H1 (cell line): ENCODE data around the gene N4BP3. TPM values are rescaled to one million over a fixed set of nuclear protein-coding genes. Genes with fewer than 3 reads are reported as not detected.

Experiments used
- CTCF ChIA-PET: fragments of 300-600 bp; sonication (Branson Sonifier 250); formaldehyde crosslinking; loops from one replicate; lab custom pipeline; 2021; ENCODE audit not compliant: partially characterized antibody; lab: Charles Lee
- POLR2A ChIA-PET: fragments of 300-600 bp; sonication (Branson Sonifier 250); formaldehyde crosslinking; loops from one replicate; lab custom pipeline; 2021; ENCODE audit warnings: inconsistent platforms; ENCODE audit not compliant: partially characterized antibody; lab: Charles Lee
- DNase-seq, 2 experiments: peaks; one replicate each; pipeline versions ENCODE4 v3.0.0 to v3.0.0-alpha.2; 2010 to 2022; ENCODE audit warnings: low spot score in 2 of 2, low read depth in 1 of 2, mixed read lengths in 1 of 2
- FAIRE-seq: peaks from 2 replicates; lab custom pipeline; 2011; peaks lifted over from hg19 to GRCh38; lab: Jason Lieb, UNC
- H2AFZ ChIP-seq: 2 replicates; pipeline ENCODE4 v1.8.1; 2012; ENCODE audit warnings: low read length, inconsistent platforms
- H2AK5ac ChIP-seq: 2 replicates; pipeline ENCODE4 v1.6.1; 2013; ENCODE audit warnings: low read depth, low read length
- H2BK120ac ChIP-seq: replicated peaks from 2 replicates; pipeline ENCODE3; 2013; ENCODE audit warnings: low read depth, low read length, inconsistent platforms
- H2BK12ac ChIP-seq: 2 replicates; pipeline ENCODE4 v1.6.1; 2013; ENCODE audit warnings: low read depth, low read length
- H2BK15ac ChIP-seq: 2 replicates; pipeline ENCODE4 v1.6.1; 2013; ENCODE audit warnings: low read length
- H2BK20ac ChIP-seq: 2 replicates; pipeline ENCODE4 v1.6.1; 2013; ENCODE audit warnings: low read length
- H2BK5ac ChIP-seq: 2 replicates; pipeline ENCODE4 v1.6.1; 2013; ENCODE audit warnings: low read depth, low read length
- H3K14ac ChIP-seq: 2 replicates; pipeline ENCODE4 v1.6.1; 2013; ENCODE audit warnings: inconsistent platforms; ENCODE audit not compliant: insufficient read length
- H3K18ac ChIP-seq: 2 replicates; pipeline ENCODE4 v1.6.1; 2013; ENCODE audit warnings: low read length; ENCODE audit errors: extremely low read depth
- H3K23ac ChIP-seq: 2 replicates; pipeline ENCODE4 v1.6.1; 2013; ENCODE audit warnings: inconsistent platforms; ENCODE audit not compliant: insufficient read length
- H3K23me2 ChIP-seq: 2 replicates; pipeline ENCODE4 v1.6.1; 2013; ENCODE audit warnings: low read depth, low read length
- H3K27ac ChIP-seq: 2 replicates; pipeline ENCODE4 v1.6.1; 2011; ENCODE audit warnings: low read depth, low read length, inconsistent platforms
- H3K27me3 ChIP-seq, 4 experiments: replicated peaks in 1 of 4; 1 replicate in 1 of 4; 2 replicates in 3 of 4; pipeline versions ENCODE4 v1.6.1 to v1.8.1; 2011 to 2013; ENCODE audit warnings: low read length in 3 of 4, mild to moderate bottlenecking in 3 of 4, inconsistent platforms in 2 of 4, mixed read lengths in 2 of 4, moderate library complexity in 1 of 4; ENCODE audit not compliant: control insufficient read depth in 3 of 4, insufficient read depth in 3 of 4; ENCODE audit errors: extremely low read depth in 1 of 4
- H3K36me3 ChIP-seq, 4 experiments: 2 replicates each; pipeline versions ENCODE4 v1.6.1 to v1.8.1; 2011 to 2013; ENCODE audit warnings: mild to moderate bottlenecking in 4 of 4, low read length in 3 of 4, moderate library complexity in 2 of 4, control low read depth in 1 of 4, inconsistent platforms in 1 of 4; ENCODE audit not compliant: insufficient read depth in 4 of 4, control insufficient read depth in 2 of 4
- H3K4ac ChIP-seq: replicated peaks from 2 replicates; pipeline ENCODE3; 2013; ENCODE audit warnings: low read length, low read depth, mixed read lengths, inconsistent platforms; ENCODE audit not compliant: insufficient read length
- H3K4me1 ChIP-seq, 4 experiments: replicated peaks in 1 of 4; 1 replicate in 1 of 4; 2 replicates in 3 of 4; pipeline versions ENCODE4 v1.6.1 to v1.8.1; 2011 to 2013; ENCODE audit warnings: low read length in 3 of 4, inconsistent platforms in 2 of 4, mixed read lengths in 1 of 4; ENCODE audit not compliant: insufficient read depth in 4 of 4, control insufficient read depth in 3 of 4
- H3K4me2 ChIP-seq, 2 experiments: 2 replicates each; pipeline versions ENCODE4 v1.6.1 to v1.8.1; 2011 to 2013; ENCODE audit warnings: low read depth in 2 of 2, low read length in 2 of 2, control low read depth in 1 of 2, inconsistent platforms in 1 of 2, mild to moderate bottlenecking in 1 of 2; ENCODE audit not compliant: insufficient read depth in 1 of 2
- H3K4me3 ChIP-seq, 4 experiments: fragments of 200-600, 300-600 bp in 1 of 4; sonication (generic), shearing (Covaris generic), sonication (Bioruptor Twin) in 1 of 4; 2 replicates each; pipeline versions ENCODE4 v1.5.1 to v1.8.1; 2011 to 2016; ENCODE audit warnings: low read length in 4 of 4, low read depth in 3 of 4, control low read depth in 2 of 4, inconsistent platforms in 2 of 4, mild to moderate bottlenecking in 2 of 4, mixed read lengths in 1 of 4, moderate library complexity in 1 of 4; ENCODE audit not compliant: insufficient read depth in 2 of 4; ENCODE audit errors: extremely low read depth in 1 of 4
- H3K56ac ChIP-seq: replicated peaks from 2 replicates; pipeline ENCODE3; 2013; ENCODE audit warnings: low read depth, mild to moderate bottlenecking, mixed read lengths, low read length, inconsistent platforms; ENCODE audit not compliant: insufficient read length
- H3K79me1 ChIP-seq: 2 replicates; pipeline ENCODE4 v1.6.1; 2013; ENCODE audit warnings: low read depth, low read length, control low read depth
- H3K79me2 ChIP-seq, 2 experiments: 2 replicates each; pipeline versions ENCODE4 v1.6.1 to v1.8.1; 2012 to 2013; ENCODE audit warnings: low read length in 2 of 2, mild to moderate bottlenecking in 2 of 2, inconsistent platforms in 1 of 2; ENCODE audit not compliant: insufficient read depth in 2 of 2, control insufficient read depth in 1 of 2
- H3K9ac ChIP-seq, 4 experiments: replicated peaks in 1 of 4; 1 replicate in 1 of 4; 2 replicates in 3 of 4; pipeline versions ENCODE4 v1.6.1 to v1.8.1; 2011 to 2013; ENCODE audit warnings: low read depth in 3 of 4, low read length in 3 of 4, control low read depth in 2 of 4, mild to moderate bottlenecking in 2 of 4, moderate library complexity in 2 of 4, inconsistent platforms in 1 of 4; ENCODE audit errors: extremely low read depth in 1 of 4
- H3K9me3 ChIP-seq, 2 experiments: 2 replicates each; pipeline versions ENCODE4 v1.6.1 to v1.8.1; 2012 to 2013; ENCODE audit warnings: mild to moderate bottlenecking in 2 of 2, moderate library complexity in 2 of 2, control low read depth in 1 of 2, inconsistent platforms in 1 of 2, low read depth in 1 of 2, low read length in 1 of 2, mixed read lengths in 1 of 2; ENCODE audit not compliant: insufficient read depth in 2 of 2
- H4K20me1 ChIP-seq, 2 experiments: replicated peaks in 1 of 2; 2 replicates each; pipeline versions ENCODE3 to v1.8.1; 2011 to 2013; ENCODE audit warnings: inconsistent platforms in 2 of 2, low read length in 2 of 2, mild to moderate bottlenecking in 1 of 2; ENCODE audit not compliant: insufficient read depth in 2 of 2, control insufficient read depth in 1 of 2
- H4K5ac ChIP-seq: 2 replicates; pipeline ENCODE4 v1.6.1; 2013; ENCODE audit warnings: low read length, low read depth, mixed read lengths, inconsistent platforms; ENCODE audit not compliant: insufficient read length
- H4K8ac ChIP-seq: 2 replicates; pipeline ENCODE4 v1.8.0; 2013; ENCODE audit warnings: mild to moderate bottlenecking, moderate library complexity, low read length, inconsistent platforms; ENCODE audit not compliant: insufficient read depth; ENCODE audit errors: extremely low read depth
- H4K91ac ChIP-seq: replicated peaks from 2 replicates; pipeline ENCODE3; 2013; ENCODE audit warnings: low read length, mixed read lengths, inconsistent platforms; ENCODE audit not compliant: insufficient read length
- CREB1 ChIP-seq: IDR thresholded peaks from 2 replicates; pipeline ENCODE4 v1.6.1; 2012; ENCODE audit warnings: inconsistent platforms
- RAD21 ChIP-seq, 2 experiments: IDR thresholded peaks in 1 of 2; conservative IDR thresholded peaks in 1 of 2; 2 replicates each; pipeline ENCODE4 v1.6.1; 2011; ENCODE audit warnings: low read depth in 2 of 2, low read length in 2 of 2, improper control_type of control experiment in 1 of 2, inconsistent platforms in 1 of 2, mild to moderate bottlenecking in 1 of 2, moderate library complexity in 1 of 2
- RNF2 ChIP-seq: fragments of 200-900, 300-1000 bp; sonication (generic); IDR thresholded peaks from 2 replicates; pipeline ENCODE4 v1.7.1; 2016; ENCODE audit warnings: borderline replicate concordance, low read depth, mild to moderate bottlenecking, antibody characterized with exemption, low read length; ENCODE audit not compliant: poor library complexity, severe bottlenecking; ENCODE audit errors: missing control alignments
- RXRA ChIP-seq: IDR thresholded peaks from 2 replicates; pipeline ENCODE4 v1.6.1; 2011; ENCODE audit warnings: low read depth, mild to moderate bottlenecking, low read length, moderate library complexity; ENCODE audit not compliant: insufficient read depth
- SP1 ChIP-seq: IDR thresholded peaks from 2 replicates; pipeline ENCODE4 v1.6.1; 2011; ENCODE audit warnings: low read depth, low read length
- TBP ChIP-seq: IDR thresholded peaks from 2 replicates; pipeline ENCODE4 v1.6.1; 2011; ENCODE audit warnings: low read depth, low read length, improper control_type of control experiment
- WGBS, 2 experiments: shearing (Covaris generic) in 1 of 2; methylation state at CpG; one replicate each; pipeline versions ENCODE4 v1.1.6 to v1.1.7; 2013 to 2015; ENCODE audit warnings: low lambda C conversion rate in 2 of 2, mixed read lengths in 2 of 2, inconsistent platforms in 1 of 2, low coverage in 1 of 2, missing lambda C conversion rate in 1 of 2; ENCODE audit not compliant: insufficient replicate concordance in 2 of 2, insufficient coverage in 1 of 2, insufficient read length in 1 of 2; ENCODE audit errors: extremely low coverage in 1 of 2, missing lambda C conversion rate in 1 of 2; 5-methylcytosine and 5-hydroxymethylcytosine counted together
- polyA plus RNA-seq, 7 experiments: library from polyadenylated mRNA; depleted of rRNA in 3 of 7; stranded (reverse) in 5 of 7; unstranded in 2 of 7; fragments of >200 nt in 5 of 7; fragments of 200-250 nt in 2 of 7; gene quantifications; 1 replicate in 5 of 7; 2 replicates in 1 of 7; 4 replicates in 1 of 7; pipeline versions ENCODE4 v1.2.1 to v1.2.3, GENCODE V29; 2011 to 2013; ENCODE audit warnings: missing spikeins in 2 of 7, mixed read lengths in 2 of 7
- total RNA-seq: library from RNA; stranded (reverse); fragmentation: NEBNext Ultra II Directional; extraction: Animal tissue kit (Norgen Biotek cat#: 25700); gene quantifications from 2 replicates; pipeline ENCODE4 v1.2.1, GENCODE V29; 2021

N4BP3 gene
- total and polyA plus RNA-seq, 2 of the 8 experiments (the other 6 are each of a cell fraction or from before 2014, with no cell fraction given) = 13.1 to 39.2 TPM

DNA sequence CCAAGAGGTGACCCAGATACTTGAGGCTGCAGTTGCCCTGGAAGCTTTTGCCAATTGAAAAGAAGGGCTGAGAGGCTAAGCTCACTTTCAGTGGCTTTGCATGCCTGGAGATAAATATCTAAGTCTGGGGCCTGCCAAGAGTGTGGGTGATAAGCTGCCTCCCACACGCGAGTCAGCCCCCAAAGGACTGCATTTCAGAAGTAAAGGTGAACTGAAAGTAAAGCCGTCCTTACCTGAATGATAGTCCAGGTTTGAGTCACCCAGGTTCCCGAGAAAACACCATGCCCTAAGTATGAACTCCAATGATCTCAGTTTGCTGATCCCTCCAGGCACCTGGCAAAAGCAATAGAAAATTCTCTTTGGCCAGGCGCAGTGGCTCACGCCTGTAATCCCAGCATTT lies 22.5 kb upstream of the N4BP3 start:
- Histone ChIP-seq H3K4me3 (no peak overlapping the region), H3K36me3 (no peaks in the 10 kb centered on the region), H3K4me1 (no peaks in the 10 kb centered on the region), H2BK15ac (no peak overlapping the region), H3K18ac (no peak overlapping the region), H3K9ac (no peak overlapping the region), H4K20me1 (no peaks in the 10 kb centered on the region), H4K5ac (no peak overlapping the region), H3K79me1 (no peaks in the 10 kb centered on the region), H3K9me3 (no peaks in the 10 kb centered on the region), H3K23ac (no peak overlapping the region), H3K79me2 (no peaks in the 10 kb centered on the region), H4K8ac (no peak overlapping the region), H2BK120ac (no peak overlapping the region), H4K91ac (no peak overlapping the region), H3K27ac (no peak overlapping the region), H3K27me3 (no peaks in the 10 kb centered on the region), H2BK12ac (no peak overlapping the region), H2BK5ac (no peak overlapping the region), H3K4ac (no peak overlapping the region), H3K4me2 (no peak overlapping the region), H2BK20ac (no peak overlapping the region), H3K56ac (no peak overlapping the region), H3K14ac (no peak overlapping the region), H3K23me2 (no peaks in the 10 kb centered on the region; the same call in 1 of the 2 replicates), H2AFZ (no peak overlapping the region), H2AK5ac (no peak overlapping the region)
- no peak for DNase-seq
- ChIA-PET CTCF (interaction anchor here (0.9 to 5.2 kb wide), 13 partner anchors 9 to 106 kb away, joined by 3 to 38 read pairs (median 4); no protein-coding TSS in a partner anchor), POLR2A (interaction anchor here (0.6 to 3.0 kb wide), 9 partner anchors 9 to 114 kb away, joined by 3 to 9 read pairs (median 3); partner anchors contain the start of genes HNRNPAB, N4BP3 and RMND5B)
- FAIRE-seq = no peak
- WGBS, 2 experiments = 88% methylated on average over 6 of the region's 6 CpGs; no CpG with 5 or more reads in 1 of the 2 experiments
- TF ChIP-seq TBP (no peak), RXRA (no peak), RNF2 (no peak), SP1 (no peak), CREB1 (no peak), RAD21 (IDR thresholded peaks at IDR 0.05 in 1 of 2, conservative IDR thresholded peaks at IDR 0.05 in 1 of 2; ENCODE audit: low read depth in 2 of 2, low read length in 2 of 2) (no peak)
